ENCODE results near the gene GRP. TPM values are rescaled to one million over a fixed set of nuclear protein-coding genes. Genes with fewer than 3 reads are reported as not detected.

The GRP gene
- polyA plus RNA-seq, 1 experiment = 0.16 TPM

GRCh38 chr18:59272891-59273758, 53.2 kb downstream of the GRP start, which contains the start of gene RAX:
Gene RAX (minus strand): TSS chr18:59273454. CDS start chr18:59273206, 248 bp downstream.
- H3K4me3 ChIP-seq (ENCODE audit: low read depth, low read length) = no peak within 1 kb of the TSS
- ChIA-PET POLR2A (no interaction called here), CTCF (interaction anchor here (2.9 kb wide), 1 partner anchor 129 kb away, joined by 9 read pairs; no protein-coding TSS in a partner anchor)
- H3K27me3 ChIP-seq (ENCODE audit: control insufficient read depth, insufficient read depth, low read length) = peaks cover 67% of the 10 kb centered on the region
- no peak for DNase-seq (ENCODE audit: low read depth)
- peak; percentile 26; the same call in 1 of the 2 replicates for TF ChIP-seq CTCF (IDR thresholded peaks at IDR 0.05; ENCODE audit: insufficient read depth, low read depth, low read length)
- H3K36me3 ChIP-seq (ENCODE audit: control insufficient read depth, insufficient read depth, low read length) = no peaks in the 10 kb centered on the region

DNA sequence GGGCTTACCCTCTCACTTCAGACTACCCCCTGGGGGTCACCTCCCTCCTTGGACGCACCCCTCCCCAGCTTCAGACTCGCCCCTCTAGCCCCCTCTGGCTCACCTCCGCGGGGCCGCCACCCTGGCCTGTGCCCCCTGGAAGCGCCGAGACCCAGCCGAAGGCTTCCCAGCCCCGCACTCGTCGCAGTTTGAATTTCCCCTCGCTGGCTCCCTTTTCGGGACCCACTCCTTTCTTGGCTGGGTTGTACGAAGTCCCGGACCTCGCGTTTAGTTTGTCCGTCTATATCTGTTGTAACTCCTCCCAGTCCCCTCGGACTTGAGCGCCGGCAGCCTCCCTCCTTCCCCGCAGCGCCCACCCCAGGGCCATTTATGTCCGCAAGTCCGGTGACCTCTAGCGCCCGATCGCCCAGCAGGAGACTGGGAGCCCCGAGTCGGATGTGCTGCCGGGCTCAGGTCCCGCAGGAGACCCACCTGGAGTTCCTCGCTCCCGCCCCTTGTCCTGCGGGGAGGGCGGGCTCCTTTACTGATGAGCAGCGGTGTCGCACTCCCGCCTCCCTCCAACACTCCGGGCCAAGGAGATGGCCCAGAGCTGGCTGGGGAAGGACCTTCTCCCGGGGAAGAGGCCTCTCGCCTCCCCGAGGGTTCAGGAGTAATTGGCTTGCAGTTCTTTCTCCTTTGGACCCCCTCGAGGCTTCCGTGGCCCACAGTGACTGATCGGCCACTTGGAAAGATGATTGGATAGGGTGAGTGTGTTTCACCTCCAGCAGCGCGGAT, 54.0 kb downstream of the GRP start:
- ChIA-PET POLR2A (no interaction called here), CTCF (interaction anchor here (2.9 kb wide), 1 partner anchor 128 kb away, joined by 9 read pairs; no protein-coding TSS in a partner anchor)
- DNase-seq (ENCODE audit: low read depth) = no peak
- no peak for TF ChIP-seq CTCF (IDR thresholded peaks at IDR 0.05; ENCODE audit: insufficient read depth, low read depth, low read length)
- H3K27me3 ChIP-seq (ENCODE audit: control insufficient read depth, insufficient read depth, low read length) = peaks cover 61% of the 10 kb centered on the region
- H3K36me3 ChIP-seq (ENCODE audit: control insufficient read depth, insufficient read depth, low read length) = no peaks in the 10 kb centered on the region
- H3K4me3 ChIP-seq (ENCODE audit: low read depth, low read length) = no peak overlapping the region

- CTCF ChIA-PET = interaction anchor here (1.3 kb wide), 1 partner anchor 10 kb away, joined by 3 read pairs; no protein-coding TSS in a partner anchor
- no peak for DNase-seq (ENCODE audit: low read depth)
- no peaks in the 10 kb centered on the region for H3K36me3 ChIP-seq (ENCODE audit: control insufficient read depth, insufficient read depth, low read length)
- H3K4me3 ChIP-seq (ENCODE audit: low read depth, low read length) = no peak overlapping the region
- H3K27me3 ChIP-seq (ENCODE audit: control insufficient read depth, insufficient read depth, low read length) = peaks cover 60% of the 10 kb centered on the region
- POLR2A ChIA-PET = no interaction called here
- TF ChIP-seq CTCF (IDR thresholded peaks at IDR 0.05; ENCODE audit: insufficient read depth, low read depth, low read length) = no peak
Measured at GRCh38 chr18:59274533-59274928, 54.6 kb downstream of the GRP start.

GRCh38 chr18:59275406-59275949, 55.5 kb downstream of the GRP start:
- Histone ChIP-seq H3K36me3 (ENCODE audit: control insufficient read depth, insufficient read depth, low read length) (no peaks in the 10 kb centered on the region), H3K27me3 (ENCODE audit: control insufficient read depth, insufficient read depth, low read length) (peaks cover 56% of the 10 kb centered on the region), H3K4me3 (ENCODE audit: low read depth, low read length) (no peak overlapping the region)
- POLR2A ChIA-PET = no interaction called here
- no peak for TF ChIP-seq CTCF (IDR thresholded peaks at IDR 0.05; ENCODE audit: insufficient read depth, low read depth, low read length)
- CTCF ChIA-PET = interaction anchor here (0.7 to 1.3 kb wide), 3 partner anchors 11 to 127 kb away, joined by 3 read pairs; no protein-coding TSS in a partner anchor
- DNase-seq (ENCODE audit: low read depth) = no peak
